Measurements from ENCODE around the gene MRRF. TPM values are rescaled to one million over a fixed set of nuclear protein-coding genes. Genes with fewer than 3 reads are reported as not detected.

MRRF gene
- total and polyA plus RNA-seq, 2 of the 4 experiments (the other 2 are of a cell fraction): 32.1 to 38.0 TPM

- H3K4me1 ChIP-seq (ENCODE audit: control insufficient read depth, insufficient read depth, low read length): peaks cover 11% of the 10 kb centered on the region
- H2BK120ac ChIP-seq (ENCODE audit: low read depth, low read length): no peak overlapping the region
- H4K5ac ChIP-seq (ENCODE audit: low read depth, low read length): no peak overlapping the region
- no peak overlapping the region for H2BK20ac ChIP-seq (ENCODE audit: low read depth, low read length)
- H3K9me3 ChIP-seq (ENCODE audit: control insufficient read depth, insufficient read depth, low read length): no peaks in the 10 kb centered on the region
- H3K79me1 ChIP-seq (ENCODE audit: low read depth in 1 of 2, low read length in 2 of 2): peaks cover 0 to 4% of the 10 kb centered on the region in 2 experiments; a peak in 1 of 4 replicates
- H3K27me3 ChIP-seq (ENCODE audit: control insufficient read depth, insufficient read depth, low read length): no peaks in the 10 kb centered on the region
- no peak overlapping the region for H4K8ac ChIP-seq (ENCODE audit: low read depth in 2 of 2, low read length in 2 of 2)
- no peak overlapping the region for H4K91ac ChIP-seq (ENCODE audit: insufficient read depth, low read depth, low read length)
- intact Hi-C loops (cut with micrococcal nuclease) (no loop called here), in situ Hi-C loops (cut with MboI; ENCODE audit: low sequenced_read_pairs) (no loop called here), dilution Hi-C loops (cut with HindIII; ENCODE audit: low sequenced_read_pairs, unreplicated experiment) (no loop called here)
- H2AK9ac ChIP-seq (replicated peaks; ENCODE audit: low read depth, low read length, poor library complexity): no peak overlapping the region
- H3K18ac ChIP-seq (ENCODE audit: low read depth, low read length): no peak overlapping the region
- no peak overlapping the region for H3K4ac ChIP-seq (ENCODE audit: low read depth, low read length)
- no peak overlapping the region for H3K14ac ChIP-seq (replicated peaks; ENCODE audit: low read depth, low read length)
- WGBS, 2 experiments (ENCODE audit: extremely low coverage in 2 of 2, insufficient read length in 1 of 2): 100% methylated on average over 2 of the region's 2 CpGs; no CpG with 5 or more reads in 1 of the 2 experiments
- peaks cover 11% of the 10 kb centered on the region; the same call in 1 of the 2 replicates for H4K20me1 ChIP-seq (ENCODE audit: insufficient read depth, low read length)
- H3K27ac ChIP-seq (ENCODE audit: insufficient read depth, low read length): no peak overlapping the region
- H3K56ac ChIP-seq (ENCODE audit: extremely low read depth, insufficient read depth, low read length): no peak overlapping the region
- H3K9ac ChIP-seq (ENCODE audit: low read depth, low read length): no peak overlapping the region
- no peak overlapping the region for H3K4me3 ChIP-seq (ENCODE audit: insufficient read depth, low read depth, low read length)
- no TSS peak for BruUV-seq (replicated peaks)
- peaks cover 11% of the 10 kb centered on the region for H3K36me3 ChIP-seq (ENCODE audit: control insufficient read depth, insufficient read depth, low read length)
- no peak overlapping the region for H2AFZ ChIP-seq (replicated peaks; ENCODE audit: low read length, poor library complexity)
- ChIA-PET POLR2A (ENCODE audit: unreplicated experiment) (no interaction called here), CTCF (interaction anchor here (0.7 kb wide), 1 partner anchor 41 kb away, joined by 5 read pairs; no protein-coding TSS in a partner anchor)
- no peak for ATAC-seq (ENCODE audit: low read depth)
- no peak overlapping the region for H2BK15ac ChIP-seq (ENCODE audit: low read depth, low read length)
- no peak overlapping the region for H3K23ac ChIP-seq (ENCODE audit: low read depth, low read length)
- no peak for DNase-seq
- H2BK5ac ChIP-seq (ENCODE audit: low read depth, low read length, poor library complexity, severe bottlenecking): no peak overlapping the region
- TF ChIP-seq FOS (IDR thresholded peaks at IDR 0.05; ENCODE audit: low read depth, low read length) (no peak), MXI1 (IDR thresholded peaks at IDR 0.05; ENCODE audit: borderline replicate concordance, low read depth, low read length) (no peak), MAZ (IDR thresholded peaks at IDR 0.05; ENCODE audit: borderline replicate concordance, low read depth, low read length) (no peak)
- TF ChIP-seq, protein P1, sequence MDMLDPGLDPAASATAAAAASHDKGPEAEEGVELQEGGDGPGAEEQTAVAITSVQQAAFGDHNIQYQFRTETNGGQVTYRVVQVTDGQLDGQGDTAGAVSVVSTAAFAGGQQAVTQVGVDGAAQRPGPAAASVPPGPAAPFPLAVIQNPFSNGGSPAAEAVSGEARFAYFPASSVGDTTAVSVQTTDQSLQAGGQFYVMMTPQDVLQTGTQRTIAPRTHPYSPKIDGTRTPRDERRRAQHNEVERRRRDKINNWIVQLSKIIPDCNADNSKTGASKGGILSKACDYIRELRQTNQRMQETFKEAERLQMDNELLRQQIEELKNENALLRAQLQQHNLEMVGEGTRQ (IDR thresholded peaks at IDR 0.05; ENCODE audit: low read depth, low read length): no peak
- no peak overlapping the region for H3K4me2 ChIP-seq (ENCODE audit: low read depth, low read length)
- no peak overlapping the region for H2AK5ac ChIP-seq (ENCODE audit: low read depth, low read length)
- peaks cover 16% of the 10 kb centered on the region for H3K9me1 ChIP-seq (ENCODE audit: insufficient read depth, low read length)
Observed at GRCh38 chr9:122327175-122327574, 62.5 kb downstream of the MRRF start.

All from IMR-90 (cell line).